Neural progenitor cell (in vitro differentiated cells): ENCODE data around the gene TXNRD1. TPM values are rescaled to one million over a fixed set of nuclear protein-coding genes. Genes with fewer than 3 reads are reported as not detected.
"Not testable (repeated sequence)": the region's sequence is repeated elsewhere in the genome, so short reads cannot be mapped to it uniquely, and the experiment has no call there.

Source experiments
- DNase-seq: peaks from one replicate; pipeline ENCODE4 v3.0.0-alpha.2; 2016; ENCODE audit warnings: low spot score
- H2AFZ ChIP-seq: fragments of 200-600 bp; sonication (generic); replicated peaks from 2 replicates; pipeline ENCODE4 v1.6.1; 2016; ENCODE audit warnings: antibody characterized with exemption
- H3F3A ChIP-seq: fragments of 200-600 bp; sonication (generic); 2 replicates; pipeline ENCODE4 v1.6.1; 2016; ENCODE audit warnings: antibody characterized with exemption, low read depth
- H3K27ac ChIP-seq: fragments of 200-600 bp; sonication (generic); 2 replicates; pipeline ENCODE4 v1.5.1; 2016; ENCODE audit warnings: mild to moderate bottlenecking
- H3K27me3 ChIP-seq: fragments of 200-600 bp; sonication (generic); 2 replicates; pipeline ENCODE4 v1.6.1; 2016; ENCODE audit warnings: mild to moderate bottlenecking, moderate library complexity
- H3K36me3 ChIP-seq: fragments of 200-600 bp; sonication (generic); 2 replicates; pipeline ENCODE4 v1.5.1; 2016
- H3K4me1 ChIP-seq: fragments of 200-600 bp; sonication (generic); 2 replicates; pipeline ENCODE4 v1.6.1; 2016; ENCODE audit warnings: mixed run types
- H3K4me2 ChIP-seq: fragments of 200-600 bp; sonication (generic); 2 replicates; pipeline ENCODE4 v1.6.1; 2016
- H3K4me3 ChIP-seq: fragments of 200-600 bp; sonication (generic); 2 replicates; pipeline ENCODE4 v1.5.1; 2016
- H3K79me2 ChIP-seq: fragments of 200-600 bp; sonication (generic); 2 replicates; pipeline ENCODE4 v1.6.1; 2016; ENCODE audit warnings: low read depth
- H3K9ac ChIP-seq: fragments of 200-600 bp; sonication (generic); 2 replicates; pipeline ENCODE4 v1.6.1; 2016
- H3K9me3 ChIP-seq: fragments of 200-600 bp; sonication (generic); 2 replicates; pipeline ENCODE4 v1.5.1; 2016; ENCODE audit warnings: low read depth
- H4K20me1 ChIP-seq: fragments of 200-600 bp; sonication (generic); 2 replicates; pipeline ENCODE4 v1.6.1; 2016; ENCODE audit warnings: low read depth
- H3K27ac Mint-ChIP-seq: 3 replicates; pipeline ENCODE4 v1.8.0; 2021; ENCODE audit warnings: mixed read lengths
- H3K27me3 Mint-ChIP-seq: 2 replicates; pipeline ENCODE4 v1.8.0; 2022; ENCODE audit warnings: low read depth, mild to moderate bottlenecking, inconsistent platforms, moderate library complexity, mixed read lengths; ENCODE audit not compliant: insufficient read depth
- H3K36me3 Mint-ChIP-seq: 3 replicates; pipeline ENCODE4 v1.8.0; 2021; ENCODE audit warnings: mixed read lengths
- H3K4me1 Mint-ChIP-seq: 3 replicates; pipeline ENCODE4 v1.8.0; 2021; ENCODE audit warnings: mixed read lengths
- H3K4me3 Mint-ChIP-seq: 3 replicates; pipeline ENCODE4 v1.8.0; 2021; ENCODE audit warnings: mild to moderate bottlenecking, moderate library complexity, mixed read lengths
- H3K9me3 Mint-ChIP-seq: 3 replicates; pipeline ENCODE4 v1.8.0; 2020; ENCODE audit warnings: mixed read lengths
- CTCF ChIP-seq: fragments of 200-600 bp; sonication (generic); IDR thresholded peaks from 2 replicates; pipeline ENCODE4 v1.5.1; 2017; ENCODE audit warnings: antibody characterized with exemption, mild to moderate bottlenecking
- EZH2 ChIP-seq: fragments of 200-600 bp; sonication (generic); IDR thresholded peaks from 2 replicates; pipeline ENCODE4 v1.6.1; 2017; ENCODE audit warnings: antibody characterized with exemption, mild to moderate bottlenecking, moderate library complexity
- EZH2phosphoT487 ChIP-seq: fragments of 200-600 bp; sonication (generic); IDR thresholded peaks from 2 replicates; pipeline ENCODE4 v1.6.1; 2017; ENCODE audit warnings: antibody characterized with exemption
- total RNA-seq: library from RNA; depleted of rRNA; stranded (reverse); fragments of >200 nt; gene quantifications from 2 replicates; pipeline ENCODE4 v1.2.3, GENCODE V29; 2015; ENCODE audit warnings: low replicate concordance

TXNRD1 gene
- total RNA-seq, 1 donor from 2014 or later = 99.8 TPM

GRCh38 chr12:104172570-104172947, 43.0 kb upstream of the TXNRD1 start:
- no peak for TF ChIP-seq EZH2
- no peak for TF ChIP-seq CTCF
- TF ChIP-seq EZH2phosphoT487 = no peak
- Histone ChIP-seq H3K27me3 (no peaks in the 10 kb centered on the region), H3K4me1 (no peaks in the 10 kb centered on the region), H3F3A (no peaks in the 10 kb centered on the region), H3K4me2 (no peak overlapping the region), H3K27ac (no peak overlapping the region), H3K9me3 (no peaks in the 10 kb centered on the region), H3K79me2 (no peaks in the 10 kb centered on the region), H3K9ac (no peak overlapping the region), H3K36me3 (no peaks in the 10 kb centered on the region), H2AFZ (no peak overlapping the region), H3K4me3 (no peak overlapping the region), H4K20me1 (no peaks in the 10 kb centered on the region)
- H3K4me3 Mint-ChIP-seq = no peak overlapping the region
- H3K36me3 Mint-ChIP-seq = no peaks in the 10 kb centered on the region
- DNase-seq = no peak
- H3K27me3 Mint-ChIP-seq = no peaks in the 10 kb centered on the region
- H3K9me3 Mint-ChIP-seq = no peaks in the 10 kb centered on the region
- no peak overlapping the region for H3K27ac Mint-ChIP-seq
- H3K4me1 Mint-ChIP-seq = no peaks in the 10 kb centered on the region

- H3K36me3 ChIP-seq, H2AFZ ChIP-seq, H3K9me3 Mint-ChIP-seq, H3K9me3 ChIP-seq, H3K36me3 Mint-ChIP-seq, H3K9ac ChIP-seq, H3K4me3 Mint-ChIP-seq, H4K20me1 ChIP-seq, H3K27me3 Mint-ChIP-seq, H3K4me1 ChIP-seq, H3K4me2 ChIP-seq, H3F3A ChIP-seq, H3K27ac ChIP-seq, H3K27ac Mint-ChIP-seq, H3K79me2 ChIP-seq, H3K4me3 ChIP-seq, H3K27me3 ChIP-seq, H3K4me1 Mint-ChIP-seq, DNase-seq: not testable (repeated sequence)
These were observed 41.8 kb upstream of the TXNRD1 start for GRCh38 chr12:104173804-104174203.

DNA sequence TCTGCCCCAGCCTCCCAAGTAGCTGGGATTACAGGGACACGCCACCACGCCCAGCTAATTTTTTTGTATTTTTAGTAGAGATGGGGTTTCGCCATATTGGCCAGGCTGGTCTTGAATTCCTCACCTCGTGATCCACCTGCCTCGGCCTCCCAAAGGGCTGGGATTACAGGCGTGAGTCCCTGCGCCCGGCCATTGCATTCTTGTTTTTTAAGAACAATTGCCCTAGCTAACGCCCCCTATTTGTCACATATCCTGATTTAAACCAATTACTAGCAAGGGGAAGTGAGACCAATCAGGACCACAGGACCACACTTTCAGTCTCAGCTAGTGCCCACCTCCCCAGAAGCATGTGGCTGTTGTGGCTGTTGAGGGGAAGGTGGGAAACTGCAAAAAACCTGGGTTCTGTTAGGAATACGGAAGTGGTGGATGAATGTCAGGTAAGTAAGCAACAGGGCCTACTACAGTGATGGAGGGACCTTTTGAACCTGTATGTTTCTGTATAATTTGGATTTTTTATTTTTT, 39.8 kb upstream of the TXNRD1 start:
- Histone ChIP-seq H3K36me3 (no peaks in the 10 kb centered on the region), H3K9me3 (no peaks in the 10 kb centered on the region), H3K27me3 (no peaks in the 10 kb centered on the region), H3F3A (no peaks in the 10 kb centered on the region), H3K4me1 (no peaks in the 10 kb centered on the region), H2AFZ (no peak overlapping the region), H3K4me3 (no peak overlapping the region), H3K27ac (no peak overlapping the region), H3K9ac (no peak overlapping the region), H3K79me2 (no peaks in the 10 kb centered on the region), H4K20me1 (no peaks in the 10 kb centered on the region), H3K4me2 (no peak overlapping the region)
- H3K9me3 Mint-ChIP-seq = no peaks in the 10 kb centered on the region
- no peak overlapping the region for H3K4me3 Mint-ChIP-seq
- no peaks in the 10 kb centered on the region for H3K36me3 Mint-ChIP-seq
- no peak for TF ChIP-seq EZH2
- no peak for TF ChIP-seq EZH2phosphoT487
- TF ChIP-seq CTCF = no peak
- no peak overlapping the region for H3K27ac Mint-ChIP-seq
- H3K4me1 Mint-ChIP-seq = no peaks in the 10 kb centered on the region
- H3K27me3 Mint-ChIP-seq = peaks cover 3% of the 10 kb centered on the region
- no peak for DNase-seq

DNA sequence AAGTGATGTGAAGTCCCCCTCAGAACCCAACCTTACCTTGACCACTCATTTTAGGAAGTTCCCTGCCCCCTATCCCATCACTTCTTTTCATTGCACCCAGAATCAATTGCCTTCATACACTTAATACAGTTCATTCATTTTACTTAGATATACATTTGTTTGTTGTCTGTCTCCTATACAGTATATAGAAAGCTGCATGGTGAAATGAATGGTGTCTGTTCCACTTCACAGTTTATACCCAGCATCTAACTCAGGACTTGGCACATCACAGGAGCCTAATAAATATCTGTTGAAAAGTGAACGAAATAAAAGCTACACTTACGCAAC, 38.3 kb upstream of the TXNRD1 start:
- H3K36me3 Mint-ChIP-seq = no peaks in the 10 kb centered on the region
- no peaks in the 10 kb centered on the region for H3K27me3 ChIP-seq
- TF ChIP-seq CTCF (no peak), EZH2 (no peak), EZH2phosphoT487 (no peak)
- H2AFZ ChIP-seq = no peak overlapping the region
- no peaks in the 10 kb centered on the region for H3K9me3 Mint-ChIP-seq
- no peak overlapping the region for H3K9ac ChIP-seq
- H3K4me1 Mint-ChIP-seq = no peaks in the 10 kb centered on the region
- no peak overlapping the region for H3K4me3 ChIP-seq
- H3K27me3 Mint-ChIP-seq = peaks cover 8% of the 10 kb centered on the region
- H3K79me2 ChIP-seq = no peaks in the 10 kb centered on the region
- H3K9me3 ChIP-seq = no peaks in the 10 kb centered on the region
- H3K4me3 Mint-ChIP-seq = no peak overlapping the region
- no peak for DNase-seq
- H3K36me3 ChIP-seq = no peaks in the 10 kb centered on the region
- no peak overlapping the region for H3K27ac ChIP-seq
- H3K4me2 ChIP-seq = no peak overlapping the region
- H3K4me1 ChIP-seq = no peaks in the 10 kb centered on the region
- no peaks in the 10 kb centered on the region for H3F3A ChIP-seq
- H4K20me1 ChIP-seq = no peaks in the 10 kb centered on the region
- H3K27ac Mint-ChIP-seq = no peak overlapping the region
